DND-41 (cell line): ENCODE data around the gene OPCML.

Source experiments
- ATAC-seq: fragments of 200-7000 bp; cut with Tn5 transposase; 3 replicates; pipeline ENCODE4 v1.9.1; 2021; ENCODE audit warnings: low read depth; ENCODE audit not compliant: insufficient read depth
- DNase-seq: peaks from one replicate; pipeline ENCODE4 v3.0.0-alpha.2; 2020
- H2AFZ ChIP-seq: 2 replicates; pipeline ENCODE4 v1.6.0; 2012; ENCODE audit warnings: low read depth, low read length
- H3K27ac ChIP-seq: 2 replicates; pipeline ENCODE4 v1.5.1; 2012; ENCODE audit warnings: low read length, inconsistent platforms
- H3K27me3 ChIP-seq: fragments of 200-600 bp; sonication (generic); 2 replicates; pipeline ENCODE4 v1.6.0; 2012; ENCODE audit warnings: low read length, mild to moderate bottlenecking, inconsistent platforms; ENCODE audit not compliant: insufficient read depth, poor library complexity
- H3K36me3 ChIP-seq: 2 replicates; pipeline ENCODE4 v1.5.1; 2012; ENCODE audit warnings: low read length, inconsistent platforms; ENCODE audit not compliant: insufficient read depth
- H3K4me1 ChIP-seq: 2 replicates; pipeline ENCODE4 v1.5.1; 2012; ENCODE audit warnings: mild to moderate bottlenecking, low read length; ENCODE audit not compliant: insufficient read depth
- H3K4me2 ChIP-seq: 2 replicates; pipeline ENCODE4 v1.6.0; 2012; ENCODE audit warnings: mild to moderate bottlenecking, moderate library complexity, low read length, inconsistent platforms; ENCODE audit not compliant: insufficient read depth
- H3K4me3 ChIP-seq, 2 experiments: fragments of 200-600 bp in 1 of 2; shearing (Covaris generic) in 1 of 2; 2 replicates each; pipeline ENCODE4 v1.5.1; 2012 to 2016; ENCODE audit warnings: inconsistent platforms in 2 of 2, low read length in 2 of 2, mild to moderate bottlenecking in 2 of 2, low read depth in 1 of 2, moderate library complexity in 1 of 2
- H3K79me2 ChIP-seq: 2 replicates; pipeline ENCODE4 v1.6.0; 2012; ENCODE audit warnings: low read length, inconsistent platforms; ENCODE audit not compliant: insufficient read depth
- H3K9ac ChIP-seq: 2 replicates; pipeline ENCODE4 v1.6.0; 2012; ENCODE audit warnings: low read depth, mild to moderate bottlenecking, inconsistent platforms, low read length, moderate library complexity
- H3K9me3 ChIP-seq: 2 replicates; pipeline ENCODE4 v1.5.1; 2012; ENCODE audit warnings: low read length, moderate library complexity, mild to moderate bottlenecking, inconsistent platforms; ENCODE audit not compliant: insufficient read depth, severe bottlenecking
- H4K20me1 ChIP-seq: 2 replicates; pipeline ENCODE4 v1.6.0; 2012; ENCODE audit warnings: low read length; ENCODE audit not compliant: insufficient read depth
- CTCF ChIP-seq: IDR thresholded peaks from 2 replicates; pipeline ENCODE4 v1.5.1; 2012; ENCODE audit warnings: borderline replicate concordance, low read length, moderate library complexity, mild to moderate bottlenecking; ENCODE audit not compliant: poor library complexity, severe bottlenecking; ENCODE audit errors: extremely low read depth
- EZH2 ChIP-seq: IDR thresholded peaks from 3 replicates; pipeline ENCODE4 v1.6.1; 2012; ENCODE audit warnings: borderline replicate concordance, low read depth, mild to moderate bottlenecking, moderate library complexity, low read length, inconsistent platforms; ENCODE audit not compliant: severe bottlenecking

The OPCML gene

GRCh38 chr11:132982772-132983640, 549.3 kb downstream of the OPCML start:
- Histone ChIP-seq H3K36me3 (no peaks in the 10 kb centered on the region), H2AFZ (no peak overlapping the region), H3K9me3 (no peaks in the 10 kb centered on the region), H4K20me1 (no peaks in the 10 kb centered on the region), H3K27me3 (peaks cover 11% of the 10 kb centered on the region), H3K9ac (no peak overlapping the region), H3K79me2 (no peaks in the 10 kb centered on the region), H3K4me1 (no peaks in the 10 kb centered on the region), H3K4me3 (no peak overlapping the region), H3K27ac (no peak overlapping the region), H3K4me2 (no peak overlapping the region)
- ATAC-seq (no peak), DNase-seq (no peak)
- TF ChIP-seq EZH2 (no peak), CTCF (no peak)

- no peak overlapping the region for H3K9ac ChIP-seq
- DNase-seq, result no peak
- H3K4me1 ChIP-seq, result no peaks in the 10 kb centered on the region
- H3K27me3 ChIP-seq, result peaks cover 11% of the 10 kb centered on the region
- no peak overlapping the region for H3K27ac ChIP-seq
- H4K20me1 ChIP-seq, result no peaks in the 10 kb centered on the region
- ATAC-seq, result no peak
- no peaks in the 10 kb centered on the region for H3K79me2 ChIP-seq
- no peaks in the 10 kb centered on the region for H3K36me3 ChIP-seq
- TF ChIP-seq EZH2, result no peak
- TF ChIP-seq CTCF, result no peak
- H3K9me3 ChIP-seq, result no peaks in the 10 kb centered on the region
- H3K4me3 ChIP-seq, result no peak overlapping the region
- H3K4me2 ChIP-seq, result no peak overlapping the region
- no peak overlapping the region for H2AFZ ChIP-seq
Observed at GRCh38 chr11:132981131-132981956, 551.0 kb downstream of the OPCML start.

GRCh38 chr11:132980670-132981069, 551.6 kb downstream of the OPCML start:
- Histone ChIP-seq H3K36me3 (no peaks in the 10 kb centered on the region), H3K9me3 (no peaks in the 10 kb centered on the region), H3K4me1 (no peaks in the 10 kb centered on the region), H3K27me3 (peaks cover 11% of the 10 kb centered on the region), H3K79me2 (no peaks in the 10 kb centered on the region), H3K27ac (no peak overlapping the region), H3K4me2 (no peak overlapping the region), H4K20me1 (no peaks in the 10 kb centered on the region), H3K9ac (no peak overlapping the region), H3K4me3 (no peak overlapping the region), H2AFZ (no peak overlapping the region)
- DNase-seq (no peak), ATAC-seq (no peak)
- TF ChIP-seq CTCF, result no peak
- no peak for TF ChIP-seq EZH2
